ENCODE data around the gene OR6Y1. TPM values are rescaled to one million over a fixed set of nuclear protein-coding genes. Genes with fewer than 3 reads are reported as not detected.

The OR6Y1 gene
- total RNA-seq, 1 donor from 2014 or later, result not detected

DNA sequence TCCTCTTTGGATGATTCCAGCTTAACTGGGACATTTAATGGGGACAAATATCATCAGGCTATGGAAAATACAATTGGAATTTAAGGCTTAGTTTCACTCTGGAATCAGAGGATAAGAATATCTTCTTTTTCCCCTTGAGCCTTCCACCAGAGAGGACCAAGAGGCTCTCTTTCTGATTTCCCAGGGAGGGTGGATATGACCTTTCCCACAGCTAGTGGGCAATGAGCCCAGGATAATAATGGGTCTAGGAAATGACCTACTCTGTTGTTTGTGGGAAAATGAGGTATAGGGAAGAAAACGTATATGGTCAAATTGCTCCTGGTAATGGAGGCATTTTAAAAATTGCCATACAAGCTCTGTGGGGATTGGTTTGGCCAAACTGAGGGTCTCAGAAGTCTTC, 1.9 kb downstream of the OR6Y1 start:
- no peak overlapping the region for H3K4me3 Mint-ChIP-seq
- DNase-seq (ENCODE audit: low read depth, low spot score), result no peak
- H3K9me3 Mint-ChIP-seq, result no peaks in the 10 kb centered on the region
- H3K36me3 Mint-ChIP-seq (ENCODE audit: low read depth), result no peaks in the 10 kb centered on the region
- H3K27me3 Mint-ChIP-seq (ENCODE audit: low read depth), result peaks cover 16% of the 10 kb centered on the region
- H3K4me1 Mint-ChIP-seq, result no peaks in the 10 kb centered on the region
- no peak overlapping the region for H3K27ac Mint-ChIP-seq (ENCODE audit: unreplicated experiment)
- TF ChIP-seq CTCF (conservative IDR thresholded peaks at IDR 0.05), result no peak

- no peaks in the 10 kb centered on the region for H3K36me3 Mint-ChIP-seq (ENCODE audit: low read depth)
- no peak for TF ChIP-seq CTCF (conservative IDR thresholded peaks at IDR 0.05)
These were observed 6.7 kb downstream of the OR6Y1 start for GRCh38 chr1:158547533-158547932.

GRCh38 chr1:158537609-158538008, 16.6 kb downstream of the OR6Y1 start:
- no peak for DNase-seq (ENCODE audit: low read depth, low spot score)
- Mint-ChIP-seq H3K4me1 (no peaks in the 10 kb centered on the region), H3K27ac (ENCODE audit: unreplicated experiment) (no peak overlapping the region), H3K4me3 (no peak overlapping the region), H3K9me3 (no peaks in the 10 kb centered on the region), H3K36me3 (ENCODE audit: low read depth) (no peaks in the 10 kb centered on the region), H3K27me3 (ENCODE audit: low read depth) (peaks cover 7% of the 10 kb centered on the region)
- TF ChIP-seq CTCF (conservative IDR thresholded peaks at IDR 0.05), result no peak

More at GRCh38 chr1:158547533-158547932, 6.7 kb downstream of the OR6Y1 start:
- Mint-ChIP-seq H3K9me3 (no peaks in the 10 kb centered on the region), H3K4me3 (no peak overlapping the region), H3K4me1 (no peaks in the 10 kb centered on the region), H3K27me3 (ENCODE audit: low read depth) (peaks cover 17% of the 10 kb centered on the region), H3K27ac (ENCODE audit: unreplicated experiment) (no peak overlapping the region)
- DNase-seq (ENCODE audit: low read depth, low spot score), result no peak

DNA sequence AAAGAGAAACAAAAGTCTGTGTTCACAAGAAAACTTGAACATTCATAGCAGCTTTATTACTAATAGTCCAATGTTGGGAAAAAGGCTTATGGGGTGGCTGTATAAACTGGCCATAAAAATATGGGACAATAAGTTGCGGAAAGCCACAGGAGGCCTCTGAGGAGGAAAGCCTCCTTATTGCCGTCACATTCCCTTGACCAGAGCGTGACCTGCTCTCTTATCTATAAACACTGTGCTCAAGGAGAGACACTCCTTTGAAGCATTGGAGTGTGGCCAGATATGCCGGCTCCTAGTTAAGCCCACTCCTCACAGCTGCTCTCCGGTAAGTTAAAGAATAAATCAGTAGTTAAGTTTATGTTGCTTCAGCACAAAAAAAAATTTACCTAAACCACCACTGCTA, 19.7 kb downstream of the OR6Y1 start:
- no peak for DNase-seq (ENCODE audit: low read depth, low spot score)
- no peaks in the 10 kb centered on the region for H3K36me3 Mint-ChIP-seq (ENCODE audit: low read depth)
- H3K27me3 Mint-ChIP-seq (ENCODE audit: low read depth), result peaks cover 12% of the 10 kb centered on the region
- H3K27ac Mint-ChIP-seq (ENCODE audit: unreplicated experiment), result no peak overlapping the region
- peaks cover under 1% of the 10 kb centered on the region for H3K9me3 Mint-ChIP-seq
- TF ChIP-seq CTCF (conservative IDR thresholded peaks at IDR 0.05), result no peak
- H3K4me3 Mint-ChIP-seq, result no peak overlapping the region
- H3K4me1 Mint-ChIP-seq, result no peaks in the 10 kb centered on the region

DNA sequence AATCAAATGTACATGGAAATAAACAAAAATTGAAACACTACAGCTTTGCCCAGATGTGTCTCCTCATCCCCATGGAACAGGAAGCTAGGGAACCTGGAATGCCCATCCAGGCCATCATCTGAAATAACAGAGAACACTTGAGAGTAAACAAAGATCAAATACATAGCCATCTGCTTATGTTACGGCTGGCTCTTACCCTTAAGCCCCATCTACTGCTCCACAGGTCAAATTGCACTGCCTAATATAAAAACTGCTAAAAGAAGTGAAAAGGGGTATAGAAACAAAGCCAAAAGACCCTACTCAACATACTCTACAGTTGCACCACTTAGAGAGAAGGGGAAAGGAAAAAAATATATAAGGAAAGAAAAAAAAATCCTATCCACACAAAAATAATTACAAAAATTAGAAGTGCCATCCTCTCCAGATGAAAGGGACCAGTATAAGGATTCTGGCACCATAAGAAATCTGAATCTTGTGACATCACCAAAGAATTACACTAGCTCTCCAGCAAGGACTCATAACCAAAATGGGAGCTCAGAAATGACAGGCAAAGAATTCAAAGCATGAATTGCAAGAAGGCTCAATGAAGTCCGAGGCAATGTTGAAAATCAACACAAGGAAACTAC, 26.9 kb downstream of the OR6Y1 start:
- Mint-ChIP-seq H3K4me1 (no peaks in the 10 kb centered on the region), H3K9me3 (peaks cover 22% of the 10 kb centered on the region), H3K4me3 (no peak overlapping the region), H3K36me3 (ENCODE audit: low read depth) (peaks cover 3% of the 10 kb centered on the region), H3K27ac (ENCODE audit: unreplicated experiment) (no peak overlapping the region), H3K27me3 (ENCODE audit: low read depth) (peaks cover 16% of the 10 kb centered on the region)
- no peak for TF ChIP-seq CTCF (conservative IDR thresholded peaks at IDR 0.05)
- no peak for DNase-seq (ENCODE audit: low read depth, low spot score)

Data from neural crest cell (in vitro differentiated cells).